Vagina (tissue), 2 donors: ENCODE measurements around the gene DCDC2. TPM values are rescaled to one million over a fixed set of nuclear protein-coding genes. Genes with fewer than 3 reads are reported as not detected.
"Not testable (repeated sequence)": the region's sequence is repeated elsewhere in the genome, so short reads cannot be mapped to it uniquely, and the experiment has no call there.

ENCODE experiments used
- DNase-seq, 2 donors: peaks; one replicate each; pipeline ENCODE4 v3.0.0-alpha.2; 2017; ENCODE audit errors: extremely low spot score in 2 of 2
- H3K27ac ChIP-seq: fragments of 200-600 bp; sonication (generic); one replicate; pipeline ENCODE4 v1.5.1; 2019
- H3K27me3 ChIP-seq: fragments of 200-600 bp; sonication (generic); one replicate; pipeline ENCODE4 v1.5.1; 2019
- H3K36me3 ChIP-seq, 2 donors: fragments of 200-600 bp; sonication (generic); one replicate each; pipeline ENCODE4 v1.5.1; 2017 to 2019
- H3K4me1 ChIP-seq: fragments of 200-600 bp; sonication (generic); one replicate; pipeline ENCODE4 v1.5.1; 2019
- H3K4me3 ChIP-seq, 2 donors: fragments of 200-600 bp; sonication (generic); 1 replicate in 1 of 2; 2 replicates in 1 of 2; pipeline ENCODE4 v1.5.1; 2016 to 2019
- H3K9me3 ChIP-seq: fragments of 200-600 bp; sonication (generic); one replicate; pipeline ENCODE4 v1.5.1; 2019
- CTCF ChIP-seq, 3 experiments: fragments of 450-650 bp in 2 of 3; fragments of 200-600 bp in 1 of 3; sonication (generic) in 1 of 3; IDR thresholded peaks; one replicate each; pipeline ENCODE4 v1.5.1; 2017 to 2019; ENCODE audit warnings: antibody characterized with exemption in 3 of 3, mild to moderate bottlenecking in 2 of 3, moderate library complexity in 2 of 3
- POLR2A ChIP-seq, 2 donors: fragments of 450-650 bp; IDR thresholded peaks; one replicate each; pipeline ENCODE4 v1.6.1; 2017; ENCODE audit warnings: antibody characterized with exemption in 2 of 2, mild to moderate bottlenecking in 2 of 2, moderate library complexity in 2 of 2
- POLR2AphosphoS5 ChIP-seq, 2 donors: sonication (generic); formaldehyde crosslinking; IDR thresholded peaks; one replicate each; pipeline ENCODE4 v1.9.0; 2017; ENCODE audit warnings: antibody characterized with exemption in 2 of 2, mild to moderate bottlenecking in 2 of 2, low read depth in 1 of 2; ENCODE audit not compliant: insufficient read depth in 1 of 2
- intact Hi-C: fragments of 100-400 bp; cut with DNase I; formaldehyde crosslinking; loops from one replicate; pipeline ENCODE4 v1.15.1; 2023
- total RNA-seq: library from RNA; depleted of rRNA; stranded (reverse); fragments of >200 nt; gene quantifications from one replicate; pipeline ENCODE4 v1.2.3, GENCODE V29; 2016

DCDC2 gene
- total RNA-seq, 1 donor from 2014 or later: not detected

GRCh38 chr6:24378473-24379097 is 20.7 kb upstream of the DCDC2 start:
- no peaks in the 10 kb centered on the region for H3K36me3 ChIP-seq
- no peaks in the 10 kb centered on the region for H3K9me3 ChIP-seq
- H3K4me3 ChIP-seq: no peak overlapping the region
- TF ChIP-seq POLR2AphosphoS5 (IDR thresholded peaks at IDR 0.05; ENCODE audit: insufficient read depth in 1 of 2, low read depth in 1 of 2) (no peak), CTCF (IDR thresholded peaks at IDR 0.05) (no peak)
- DNase-seq: no peak
- no peak overlapping the region for H3K27ac ChIP-seq
- intact Hi-C loops: no loop called here
- no peaks in the 10 kb centered on the region for H3K27me3 ChIP-seq
- no peaks in the 10 kb centered on the region for H3K4me1 ChIP-seq

GRCh38 chr6:24376871-24377270 is 19.0 kb upstream of the DCDC2 start:
- Histone ChIP-seq H3K9me3 (no peaks in the 10 kb centered on the region), H3K36me3 (no peaks in the 10 kb centered on the region), H3K4me1 (no peaks in the 10 kb centered on the region), H3K4me3 (no peak overlapping the region), H3K27ac (no peak overlapping the region), H3K27me3 (no peaks in the 10 kb centered on the region)
- DNase-seq: no peak
- intact Hi-C loops: no loop called here
- TF ChIP-seq POLR2A (IDR thresholded peaks at IDR 0.05): no peak

- intact Hi-C loops: no loop called here
- H3K27ac ChIP-seq: no peak overlapping the region
- no peaks in the 10 kb centered on the region for H3K9me3 ChIP-seq
- H3K27me3 ChIP-seq: no peaks in the 10 kb centered on the region
- no peaks in the 10 kb centered on the region for H3K4me1 ChIP-seq
- no peaks in the 10 kb centered on the region for H3K36me3 ChIP-seq
- no peak for TF ChIP-seq CTCF (IDR thresholded peaks at IDR 0.05)
- no peak for TF ChIP-seq POLR2A (IDR thresholded peaks at IDR 0.05)
- TF ChIP-seq POLR2AphosphoS5 (IDR thresholded peaks at IDR 0.05; ENCODE audit: insufficient read depth in 1 of 2, low read depth in 1 of 2): no peak
- no peak for DNase-seq
- H3K4me3 ChIP-seq: no peak overlapping the region
Observed at GRCh38 chr6:24374612-24375011, 16.8 kb upstream of the DCDC2 start.

GRCh38 chr6:24365103-24365633 is 7.3 kb upstream of the DCDC2 start:
- intact Hi-C loops: not testable (repeated sequence)

GRCh38 chr6:24362363-24362762 is 4.5 kb upstream of the DCDC2 start:
- H3K4me3 ChIP-seq, H3K9me3 ChIP-seq, H3K36me3 ChIP-seq, H3K27me3 ChIP-seq, intact Hi-C loops, H3K27ac ChIP-seq, DNase-seq: not testable (repeated sequence)
- peaks cover 22% of the 10 kb centered on the region for H3K4me1 ChIP-seq

More at GRCh38 chr6:24365103-24365633, 7.3 kb upstream of the DCDC2 start:
- not testable (repeated sequence) for DNase-seq, H3K36me3 ChIP-seq, H3K27me3 ChIP-seq, H3K4me3 ChIP-seq, H3K4me1 ChIP-seq, H3K27ac ChIP-seq, H3K9me3 ChIP-seq

- H3K27ac ChIP-seq: no peak overlapping the region
- no peak for DNase-seq
- peak overlapping the region; percentile 41 to 51 for H3K4me3 ChIP-seq
- no peaks in the 10 kb centered on the region for H3K27me3 ChIP-seq
- TF ChIP-seq CTCF (IDR thresholded peaks at IDR 0.05) (no peak), POLR2AphosphoS5 (IDR thresholded peaks at IDR 0.05; ENCODE audit: insufficient read depth in 1 of 2, low read depth in 1 of 2) (no peak), POLR2A (IDR thresholded peaks at IDR 0.05) (no peak)
- peaks cover 27% of the 10 kb centered on the region for H3K4me1 ChIP-seq
- H3K36me3 ChIP-seq: no peaks in the 10 kb centered on the region
- no peaks in the 10 kb centered on the region for H3K9me3 ChIP-seq
- intact Hi-C loops: no loop called here
Observed at GRCh38 chr6:24359640-24360454, 2.0 kb upstream of the DCDC2 start.
